Vagina (tissue), 2 donors: ENCODE results near the gene HOXB1. TPM values are rescaled to one million over a fixed set of nuclear protein-coding genes. Genes with fewer than 3 reads are reported as not detected.

Experiments used
- DNase-seq, 2 donors: peaks; one replicate each; pipeline ENCODE4 v3.0.0-alpha.2; 2017; ENCODE audit errors: extremely low spot score in 2 of 2
- H3K27ac ChIP-seq: fragments of 200-600 bp; sonication (generic); one replicate; pipeline ENCODE4 v1.5.1; 2019
- H3K27me3 ChIP-seq: fragments of 200-600 bp; sonication (generic); one replicate; pipeline ENCODE4 v1.5.1; 2019
- H3K36me3 ChIP-seq, 2 donors: fragments of 200-600 bp; sonication (generic); one replicate each; pipeline ENCODE4 v1.5.1; 2017 to 2019
- H3K4me1 ChIP-seq: fragments of 200-600 bp; sonication (generic); one replicate; pipeline ENCODE4 v1.5.1; 2019
- H3K4me3 ChIP-seq, 2 donors: fragments of 200-600 bp; sonication (generic); 1 replicate in 1 of 2; 2 replicates in 1 of 2; pipeline ENCODE4 v1.5.1; 2016 to 2019
- H3K9me3 ChIP-seq: fragments of 200-600 bp; sonication (generic); one replicate; pipeline ENCODE4 v1.5.1; 2019
- POLR2A ChIP-seq, 2 donors: fragments of 450-650 bp; IDR thresholded peaks; one replicate each; pipeline ENCODE4 v1.6.1; 2017; ENCODE audit warnings: antibody characterized with exemption in 2 of 2, mild to moderate bottlenecking in 2 of 2, moderate library complexity in 2 of 2
- POLR2AphosphoS5 ChIP-seq, 2 donors: sonication (generic); formaldehyde crosslinking; IDR thresholded peaks; one replicate each; pipeline ENCODE4 v1.9.0; 2017; ENCODE audit warnings: antibody characterized with exemption in 2 of 2, mild to moderate bottlenecking in 2 of 2, low read depth in 1 of 2; ENCODE audit not compliant: insufficient read depth in 1 of 2
- intact Hi-C: fragments of 100-400 bp; cut with DNase I; formaldehyde crosslinking; loops from one replicate; pipeline ENCODE4 v1.15.1; 2023
- total RNA-seq: library from RNA; depleted of rRNA; stranded (reverse); fragments of >200 nt; gene quantifications from one replicate; pipeline ENCODE4 v1.2.3, GENCODE V29; 2016
- TF ChIP-seq, protein P1 (sequence below), 3 experiments: fragments of 450-650 bp in 2 of 3; fragments of 200-600 bp in 1 of 3; sonication (generic) in 1 of 3; IDR thresholded peaks; one replicate each; pipeline ENCODE4 v1.5.1; 2017 to 2019; ENCODE audit warnings: antibody characterized with exemption in 3 of 3, mild to moderate bottlenecking in 2 of 3, moderate library complexity in 2 of 3

Gene HOXB1
- total RNA-seq, 1 donor from 2014 or later = not detected

GRCh38 chr17:48529683-48530009 lies 1.2 kb downstream of the HOXB1 start:
- H3K9me3 ChIP-seq = no peaks in the 10 kb centered on the region
- peaks cover 12% of the 10 kb centered on the region for H3K4me1 ChIP-seq
- H3K4me3 ChIP-seq = no peak overlapping the region
- H3K27me3 ChIP-seq = no peaks in the 10 kb centered on the region
- intact Hi-C loops = no loop called here
- no peak overlapping the region for H3K27ac ChIP-seq
- TF ChIP-seq POLR2AphosphoS5 (IDR thresholded peaks at IDR 0.05; ENCODE audit: insufficient read depth in 1 of 2, low read depth in 1 of 2) (no peak), POLR2A (IDR thresholded peaks at IDR 0.05) (no peak)
- TF ChIP-seq, protein P1, sequence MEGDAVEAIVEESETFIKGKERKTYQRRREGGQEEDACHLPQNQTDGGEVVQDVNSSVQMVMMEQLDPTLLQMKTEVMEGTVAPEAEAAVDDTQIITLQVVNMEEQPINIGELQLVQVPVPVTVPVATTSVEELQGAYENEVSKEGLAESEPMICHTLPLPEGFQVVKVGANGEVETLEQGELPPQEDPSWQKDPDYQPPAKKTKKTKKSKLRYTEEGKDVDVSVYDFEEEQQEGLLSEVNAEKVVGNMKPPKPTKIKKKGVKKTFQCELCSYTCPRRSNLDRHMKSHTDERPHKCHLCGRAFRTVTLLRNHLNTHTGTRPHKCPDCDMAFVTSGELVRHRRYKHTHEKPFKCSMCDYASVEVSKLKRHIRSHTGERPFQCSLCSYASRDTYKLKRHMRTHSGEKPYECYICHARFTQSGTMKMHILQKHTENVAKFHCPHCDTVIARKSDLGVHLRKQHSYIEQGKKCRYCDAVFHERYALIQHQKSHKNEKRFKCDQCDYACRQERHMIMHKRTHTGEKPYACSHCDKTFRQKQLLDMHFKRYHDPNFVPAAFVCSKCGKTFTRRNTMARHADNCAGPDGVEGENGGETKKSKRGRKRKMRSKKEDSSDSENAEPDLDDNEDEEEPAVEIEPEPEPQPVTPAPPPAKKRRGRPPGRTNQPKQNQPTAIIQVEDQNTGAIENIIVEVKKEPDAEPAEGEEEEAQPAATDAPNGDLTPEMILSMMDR (IDR thresholded peaks at IDR 0.05) = no peak
- no peak for DNase-seq
- H3K36me3 ChIP-seq = no peaks in the 10 kb centered on the region

- H3K4me1 ChIP-seq = peaks cover 12% of the 10 kb centered on the region
- no peak overlapping the region for H3K27ac ChIP-seq
- H3K4me3 ChIP-seq = no peak overlapping the region
- intact Hi-C loops = no loop called here
- H3K9me3 ChIP-seq = no peaks in the 10 kb centered on the region
- H3K27me3 ChIP-seq = no peaks in the 10 kb centered on the region
- no peaks in the 10 kb centered on the region for H3K36me3 ChIP-seq
- TF ChIP-seq POLR2AphosphoS5 (IDR thresholded peaks at IDR 0.05; ENCODE audit: insufficient read depth in 1 of 2, low read depth in 1 of 2) (no peak), POLR2A (IDR thresholded peaks at IDR 0.05) (no peak)
- TF ChIP-seq, protein P1 (IDR thresholded peaks at IDR 0.05) = no peak
- no peak for DNase-seq
Observed at GRCh38 chr17:48528936-48529682, 1.7 kb downstream of the HOXB1 start.

DNA sequence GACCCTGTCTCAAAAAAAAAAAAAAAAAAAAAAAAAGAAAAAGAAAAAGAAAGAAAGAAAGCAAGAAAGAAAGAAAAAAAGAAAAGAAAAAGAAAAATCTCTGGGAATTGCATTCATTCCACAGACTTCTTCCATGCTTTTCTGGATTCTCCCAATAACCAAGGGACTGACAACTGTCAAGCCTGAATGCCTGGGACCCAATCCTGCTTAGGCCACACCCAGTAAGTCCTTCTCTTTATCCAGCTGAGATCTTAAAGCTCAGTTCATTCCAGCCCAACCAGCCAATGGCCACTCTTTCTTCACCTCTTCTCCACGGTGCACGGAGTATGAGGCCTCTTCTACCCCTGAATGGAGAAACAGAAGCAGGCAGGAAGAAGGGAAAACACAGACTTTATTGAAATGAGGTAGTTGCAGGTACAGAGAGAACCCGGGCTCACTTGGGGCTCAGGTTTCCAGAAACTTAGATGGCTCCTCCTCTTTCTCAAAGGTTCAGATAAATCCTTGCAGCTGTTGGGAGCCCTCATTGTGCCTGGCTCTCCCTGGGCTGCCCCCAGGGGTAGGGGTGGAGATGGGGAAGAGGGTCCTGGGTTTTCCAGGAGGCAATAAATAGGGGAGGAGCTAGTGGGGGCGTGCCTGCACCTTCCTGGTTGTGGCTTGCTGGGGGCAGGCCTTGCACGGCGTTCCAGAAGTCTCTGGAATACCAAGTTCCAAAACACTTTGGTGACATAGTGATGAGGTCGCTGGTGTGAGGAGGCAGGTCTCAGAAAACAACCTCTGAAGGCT lies 2.5 kb downstream of the HOXB1 start:
- Histone ChIP-seq H3K36me3 (no peaks in the 10 kb centered on the region), H3K27me3 (no peaks in the 10 kb centered on the region), H3K4me3 (no peak overlapping the region), H3K27ac (no peak overlapping the region), H3K4me1 (peaks cover 12% of the 10 kb centered on the region), H3K9me3 (no peaks in the 10 kb centered on the region)
- TF ChIP-seq, protein P1 (IDR thresholded peaks at IDR 0.05) = no peak
- TF ChIP-seq POLR2AphosphoS5 (IDR thresholded peaks at IDR 0.05; ENCODE audit: insufficient read depth in 1 of 2, low read depth in 1 of 2) = no peak
- DNase-seq = no peak
- intact Hi-C loops = no loop called here

- no peaks in the 10 kb centered on the region for H3K27me3 ChIP-seq
- TF ChIP-seq POLR2A (IDR thresholded peaks at IDR 0.05) = no peak
- peaks cover 12% of the 10 kb centered on the region for H3K4me1 ChIP-seq
- no peak overlapping the region for H3K27ac ChIP-seq
- H3K4me3 ChIP-seq = peak overlapping the region in 1 of 2 donors; percentile 24
- intact Hi-C loops = no loop called here
- DNase-seq = no peak
- no peaks in the 10 kb centered on the region for H3K36me3 ChIP-seq
- no peaks in the 10 kb centered on the region for H3K9me3 ChIP-seq
Observed at GRCh38 chr17:48527547-48527932, 3.3 kb downstream of the HOXB1 start.

GRCh38 chr17:48526608-48527546 lies 3.9 kb downstream of the HOXB1 start:
- intact Hi-C loops = no loop called here
- Histone ChIP-seq H3K27me3 (no peaks in the 10 kb centered on the region), H3K4me1 (peaks cover 12% of the 10 kb centered on the region), H3K36me3 (no peaks in the 10 kb centered on the region), H3K4me3 (peak overlapping the region; percentile 21 to 24), H3K27ac (no peak overlapping the region), H3K9me3 (no peaks in the 10 kb centered on the region)
- TF ChIP-seq POLR2AphosphoS5 (IDR thresholded peaks at IDR 0.05; ENCODE audit: insufficient read depth in 1 of 2, low read depth in 1 of 2) = no peak
- TF ChIP-seq, protein P1 (IDR thresholded peaks at IDR 0.05) = no peak
- no peak for TF ChIP-seq POLR2A (IDR thresholded peaks at IDR 0.05)
- no peak for DNase-seq
